ENCODE measurements around the gene HCST. TPM values are rescaled to one million over a fixed set of nuclear protein-coding genes. Genes with fewer than 3 reads are reported as not detected.

The HCST gene
- total RNA-seq, 1 donor from 2014 or later: 1.3 TPM

DNA sequence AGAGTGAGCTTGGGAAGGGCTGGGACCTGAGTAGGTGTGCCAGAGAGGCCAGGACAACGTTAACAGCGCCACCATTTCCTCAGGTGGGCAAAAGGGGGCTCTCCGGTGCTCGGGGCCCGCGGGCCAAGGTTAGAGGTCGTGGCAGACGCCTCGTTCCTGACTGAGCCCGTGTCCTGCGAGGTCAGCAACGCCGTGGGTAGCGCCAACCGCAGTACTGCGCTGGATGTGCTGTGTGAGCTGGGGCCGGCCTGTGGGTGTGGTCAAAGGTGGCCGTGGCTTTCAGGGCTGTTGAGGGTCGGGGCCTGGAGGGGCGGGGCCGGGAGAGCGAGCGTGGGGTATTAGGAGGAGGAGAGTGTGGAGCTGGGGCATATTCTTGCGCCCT is 41.9 kb upstream of the HCST start:
- FAIRE-seq (no peak), DNase-seq (ENCODE audit: low read depth) (no peak)
- H3K36me3 ChIP-seq (ENCODE audit: control insufficient read depth, insufficient read depth, low read length): no peaks in the 10 kb centered on the region
- H3K27me3 ChIP-seq (ENCODE audit: control insufficient read depth, insufficient read depth, low read length): peaks cover 21% of the 10 kb centered on the region
- H3K4me3 ChIP-seq (ENCODE audit: low read depth, low read length): no peak overlapping the region
- TF ChIP-seq, protein P1, sequence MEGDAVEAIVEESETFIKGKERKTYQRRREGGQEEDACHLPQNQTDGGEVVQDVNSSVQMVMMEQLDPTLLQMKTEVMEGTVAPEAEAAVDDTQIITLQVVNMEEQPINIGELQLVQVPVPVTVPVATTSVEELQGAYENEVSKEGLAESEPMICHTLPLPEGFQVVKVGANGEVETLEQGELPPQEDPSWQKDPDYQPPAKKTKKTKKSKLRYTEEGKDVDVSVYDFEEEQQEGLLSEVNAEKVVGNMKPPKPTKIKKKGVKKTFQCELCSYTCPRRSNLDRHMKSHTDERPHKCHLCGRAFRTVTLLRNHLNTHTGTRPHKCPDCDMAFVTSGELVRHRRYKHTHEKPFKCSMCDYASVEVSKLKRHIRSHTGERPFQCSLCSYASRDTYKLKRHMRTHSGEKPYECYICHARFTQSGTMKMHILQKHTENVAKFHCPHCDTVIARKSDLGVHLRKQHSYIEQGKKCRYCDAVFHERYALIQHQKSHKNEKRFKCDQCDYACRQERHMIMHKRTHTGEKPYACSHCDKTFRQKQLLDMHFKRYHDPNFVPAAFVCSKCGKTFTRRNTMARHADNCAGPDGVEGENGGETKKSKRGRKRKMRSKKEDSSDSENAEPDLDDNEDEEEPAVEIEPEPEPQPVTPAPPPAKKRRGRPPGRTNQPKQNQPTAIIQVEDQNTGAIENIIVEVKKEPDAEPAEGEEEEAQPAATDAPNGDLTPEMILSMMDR (IDR thresholded peaks at IDR 0.05; ENCODE audit: insufficient read depth, low read length, severe bottlenecking): no peak

- FAIRE-seq: no peak
- TF ChIP-seq, protein P1 (IDR thresholded peaks at IDR 0.05; ENCODE audit: insufficient read depth, low read length, severe bottlenecking): no peak
- Histone ChIP-seq H3K4me3 (ENCODE audit: low read depth, low read length) (no peak overlapping the region), H3K36me3 (ENCODE audit: control insufficient read depth, insufficient read depth, low read length) (no peaks in the 10 kb centered on the region), H3K27me3 (ENCODE audit: control insufficient read depth, insufficient read depth, low read length) (peaks cover 18% of the 10 kb centered on the region)
- DNase-seq (ENCODE audit: low read depth): no peak
These were observed 41.3 kb upstream of the HCST start for GRCh38 chr19:35860818-35861639.

GRCh38 chr19:35861640-35862160 is 40.6 kb upstream of the HCST start:
- no peaks in the 10 kb centered on the region for H3K36me3 ChIP-seq (ENCODE audit: control insufficient read depth, insufficient read depth, low read length)
- DNase-seq (ENCODE audit: low read depth) (no peak), FAIRE-seq (no peak)

DNA sequence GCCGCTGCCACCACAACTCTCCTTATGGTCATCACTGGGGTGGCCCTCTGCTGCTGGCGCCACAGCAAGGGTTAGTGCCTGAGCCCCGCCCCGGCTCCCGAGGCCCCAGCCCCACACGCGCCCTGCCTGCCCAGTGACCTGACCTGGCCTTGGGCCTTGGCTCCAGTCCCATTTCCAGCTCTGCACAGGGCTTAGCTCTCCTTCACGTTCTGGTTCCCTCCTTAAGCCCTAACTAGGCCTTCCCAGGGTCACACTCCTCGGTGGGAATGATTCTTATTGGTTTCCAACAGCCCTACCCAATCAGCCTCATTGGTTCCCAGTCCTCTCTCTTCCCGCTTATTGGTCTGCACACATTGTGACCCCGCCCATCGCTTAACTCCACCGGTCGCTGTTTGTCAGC is 39.8 kb upstream of the HCST start:
- Histone ChIP-seq H3K36me3 (ENCODE audit: control insufficient read depth, insufficient read depth, low read length) (no peaks in the 10 kb centered on the region), H3K4me3 (ENCODE audit: low read depth, low read length) (no peak overlapping the region), H3K27me3 (ENCODE audit: control insufficient read depth, insufficient read depth, low read length) (peaks cover 9% of the 10 kb centered on the region)
- no peak for DNase-seq (ENCODE audit: low read depth)
- FAIRE-seq: no peak
- TF ChIP-seq, protein P1 (IDR thresholded peaks at IDR 0.05; ENCODE audit: insufficient read depth, low read length, severe bottlenecking): no peak

More at GRCh38 chr19:35861640-35862160, 40.6 kb upstream of the HCST start:
- no peak overlapping the region for H3K4me3 ChIP-seq (ENCODE audit: low read depth, low read length)
- peaks cover 16% of the 10 kb centered on the region for H3K27me3 ChIP-seq (ENCODE audit: control insufficient read depth, insufficient read depth, low read length)
- TF ChIP-seq, protein P1 (IDR thresholded peaks at IDR 0.05; ENCODE audit: insufficient read depth, low read length, severe bottlenecking): no peak

DNA sequence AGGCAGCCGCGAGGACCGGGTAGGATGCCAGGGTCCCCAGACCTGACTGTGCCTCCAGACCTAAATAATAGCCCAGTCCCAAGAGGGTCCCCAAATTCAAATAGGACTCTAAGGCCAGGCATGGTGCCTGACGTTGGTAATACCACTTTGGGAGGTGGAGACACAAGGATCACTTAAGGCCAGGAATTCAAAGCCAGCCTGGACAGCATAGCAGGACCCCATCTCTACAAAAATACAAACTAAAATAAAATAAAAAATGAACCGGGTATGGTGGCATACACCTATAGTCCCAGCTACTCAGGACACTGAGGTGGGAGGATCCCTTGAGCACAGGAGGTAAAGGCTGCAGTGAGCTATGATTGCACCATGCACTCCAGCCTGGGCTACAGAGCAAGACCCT is 39.3 kb upstream of the HCST start:
- H3K4me3 ChIP-seq (ENCODE audit: low read depth, low read length): no peak overlapping the region
- no peak for DNase-seq (ENCODE audit: low read depth)
- no peak for FAIRE-seq
- H3K27me3 ChIP-seq (ENCODE audit: control insufficient read depth, insufficient read depth, low read length): peaks cover 9% of the 10 kb centered on the region
- TF ChIP-seq, protein P1 (IDR thresholded peaks at IDR 0.05; ENCODE audit: insufficient read depth, low read length, severe bottlenecking): no peak
- no peaks in the 10 kb centered on the region for H3K36me3 ChIP-seq (ENCODE audit: control insufficient read depth, insufficient read depth, low read length)

All from bronchial epithelial cell (primary cell).